ENCODE results near the gene SNX19. TPM values are rescaled to one million over a fixed set of nuclear protein-coding genes. Genes with fewer than 3 reads are reported as not detected.

SNX19 gene
- total RNA-seq, 1 donor from 2014 or later: 59.7 TPM

DNA sequence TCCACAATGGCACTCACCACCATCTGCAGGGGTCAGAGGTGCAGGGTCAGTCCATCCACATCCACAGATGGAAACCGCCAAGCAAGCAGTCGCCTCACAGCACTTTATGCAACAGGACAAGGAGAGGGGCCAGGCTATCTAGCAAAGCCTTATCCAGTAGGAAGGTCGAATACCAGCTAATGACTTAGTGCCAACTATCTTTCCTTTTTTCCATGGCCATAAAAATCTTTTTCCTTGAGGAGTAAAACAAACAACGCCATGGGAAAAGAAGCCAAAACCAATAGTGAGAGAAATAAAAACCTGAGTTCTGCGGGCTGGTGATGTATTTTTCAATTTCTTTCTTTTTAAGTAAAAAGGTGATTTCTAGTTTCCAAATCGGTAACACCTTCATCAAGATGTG lies 8.2 kb downstream of the SNX19 start:
- intact Hi-C loops (cut with micrococcal nuclease): no loop called here
- DNase-seq (no peak), ATAC-seq (no peak)

DNA sequence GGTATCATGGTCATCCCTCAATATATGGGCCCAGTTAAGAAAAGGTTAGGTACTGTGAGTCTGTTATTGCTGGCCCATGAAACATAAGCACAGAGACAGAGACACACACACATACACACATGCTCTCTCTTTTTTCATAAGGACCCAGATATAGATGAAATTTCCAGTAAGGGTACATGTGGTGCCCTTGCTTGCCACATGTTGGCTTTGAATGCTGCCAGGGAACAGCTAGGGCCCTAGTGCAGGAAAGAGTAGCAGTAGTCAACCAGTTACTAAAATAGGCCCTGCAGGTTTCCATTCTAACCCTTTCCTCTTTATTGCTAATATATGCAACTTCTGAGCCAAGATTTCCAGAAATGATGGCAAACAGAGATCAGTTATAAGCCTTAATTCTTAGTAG lies 9.1 kb downstream of the SNX19 start:
- ATAC-seq: peak; percentile 63
- no peak for DNase-seq
- intact Hi-C loops (cut with micrococcal nuclease): no loop called here

DNA sequence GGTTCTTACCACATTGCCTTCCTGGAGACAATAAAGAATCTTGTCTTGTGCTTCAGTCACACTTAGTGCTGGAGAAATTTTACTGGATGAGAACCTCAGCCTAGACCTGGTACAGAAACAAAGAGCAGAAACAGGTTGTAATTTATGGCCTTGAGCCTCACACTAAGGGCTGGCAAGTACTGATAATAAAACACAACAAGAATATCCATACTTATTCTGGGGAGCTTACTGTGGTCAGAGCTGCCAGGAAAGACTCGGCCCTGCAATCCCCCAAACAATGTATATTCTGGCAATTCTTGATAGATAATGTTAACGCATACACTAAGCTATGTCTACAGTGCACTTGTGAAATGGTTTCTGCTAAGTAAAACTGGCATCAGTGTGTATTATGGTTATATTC lies 9.7 kb downstream of the SNX19 start:
- intact Hi-C loops (cut with micrococcal nuclease): no loop called here
- no peak for ATAC-seq
- no peak for DNase-seq

DNA sequence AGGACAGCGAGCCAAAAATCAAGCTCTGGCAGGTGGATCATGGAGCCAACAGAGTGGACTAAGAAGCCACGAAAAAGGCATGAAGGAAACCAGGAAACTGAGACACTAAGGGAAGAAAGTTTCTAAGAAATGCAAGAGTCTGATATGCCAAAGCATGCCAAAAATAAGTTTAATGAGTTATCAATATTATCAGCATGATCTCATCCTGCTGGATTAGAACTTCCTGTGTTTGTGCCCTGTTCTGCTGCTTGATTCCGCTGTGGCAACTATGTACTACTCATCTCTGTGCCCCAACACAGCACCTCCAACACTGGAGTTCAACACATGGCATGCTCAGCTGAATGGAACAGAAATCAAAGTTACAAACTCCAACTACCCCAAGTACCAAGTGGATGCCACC lies 10.8 kb downstream of the SNX19 start:
- no peak for ATAC-seq
- intact Hi-C loops (cut with micrococcal nuclease): no loop called here

DNA sequence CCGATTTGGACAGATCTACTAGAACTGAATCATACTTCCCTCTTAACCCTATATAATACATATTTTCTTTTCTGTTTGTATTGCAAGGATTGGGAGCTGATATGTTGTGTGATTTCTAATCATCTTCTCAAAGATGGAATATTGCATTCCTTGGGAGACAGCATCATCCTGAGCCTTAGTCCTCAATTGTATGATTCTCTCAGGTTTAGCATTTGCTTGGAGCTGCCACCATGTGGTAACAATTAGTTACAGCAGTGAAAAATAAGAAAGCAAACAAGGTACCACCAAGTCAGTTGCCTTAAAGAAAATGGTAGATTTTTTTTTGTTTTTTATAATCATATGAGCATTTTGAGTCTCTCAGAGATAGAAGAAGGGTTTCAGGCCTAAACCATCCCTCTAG lies 11.9 kb downstream of the SNX19 start:
- ATAC-seq (no peak), DNase-seq (no peak)
- intact Hi-C loops (cut with micrococcal nuclease): no loop called here

More for the DNA sequence above, 10.8 kb downstream of the SNX19 start:
- no peak for DNase-seq

DNA sequence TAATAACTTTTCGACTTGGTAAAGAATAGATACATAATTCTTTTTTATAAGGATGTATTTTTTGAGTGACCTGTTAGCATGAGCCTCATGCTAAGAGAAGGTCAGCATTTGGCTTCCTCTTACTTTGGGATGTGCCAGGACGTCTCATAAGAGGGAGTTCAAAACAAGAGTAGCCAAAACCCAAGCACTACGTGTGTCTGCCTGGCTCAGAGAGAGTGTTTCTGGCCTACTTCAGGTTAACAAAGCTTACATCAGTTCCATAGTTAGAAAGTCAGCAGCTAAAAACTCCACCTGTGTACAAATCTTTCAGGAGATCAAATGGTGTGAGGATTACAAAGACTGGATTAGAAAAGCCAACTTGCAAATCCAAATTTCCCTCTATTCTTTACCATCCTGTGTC lies 13.9 kb downstream of the SNX19 start:
- intact Hi-C loops (cut with micrococcal nuclease): no loop called here
- no peak for ATAC-seq

DNA sequence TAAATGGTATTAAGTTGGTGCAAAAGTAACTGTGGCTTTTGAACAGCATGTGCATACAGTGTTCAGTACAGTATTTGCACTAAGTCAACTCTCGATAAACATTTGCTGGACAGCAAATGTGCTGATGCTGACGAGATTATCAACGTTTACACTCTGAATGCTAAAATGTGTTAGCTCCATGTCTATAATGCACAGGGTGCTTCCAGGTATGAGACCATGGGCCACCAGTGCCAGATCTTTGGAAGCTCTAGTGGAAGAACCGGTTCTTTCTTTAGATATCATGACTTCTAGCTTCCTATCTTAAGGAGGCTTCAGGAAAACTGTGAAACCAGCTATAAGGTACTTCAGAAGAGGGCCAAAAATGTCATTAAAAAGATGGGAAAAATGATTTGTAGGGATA lies 17.2 kb downstream of the SNX19 start:
- intact Hi-C loops (cut with micrococcal nuclease): loop anchor here (10.0 kb wide), 1 partner anchor 464 kb away; no protein-coding TSS in a partner anchor
- DNase-seq (no peak), ATAC-seq (no peak)

More for the DNA sequence above, 13.9 kb downstream of the SNX19 start:
- no peak for DNase-seq

DNA sequence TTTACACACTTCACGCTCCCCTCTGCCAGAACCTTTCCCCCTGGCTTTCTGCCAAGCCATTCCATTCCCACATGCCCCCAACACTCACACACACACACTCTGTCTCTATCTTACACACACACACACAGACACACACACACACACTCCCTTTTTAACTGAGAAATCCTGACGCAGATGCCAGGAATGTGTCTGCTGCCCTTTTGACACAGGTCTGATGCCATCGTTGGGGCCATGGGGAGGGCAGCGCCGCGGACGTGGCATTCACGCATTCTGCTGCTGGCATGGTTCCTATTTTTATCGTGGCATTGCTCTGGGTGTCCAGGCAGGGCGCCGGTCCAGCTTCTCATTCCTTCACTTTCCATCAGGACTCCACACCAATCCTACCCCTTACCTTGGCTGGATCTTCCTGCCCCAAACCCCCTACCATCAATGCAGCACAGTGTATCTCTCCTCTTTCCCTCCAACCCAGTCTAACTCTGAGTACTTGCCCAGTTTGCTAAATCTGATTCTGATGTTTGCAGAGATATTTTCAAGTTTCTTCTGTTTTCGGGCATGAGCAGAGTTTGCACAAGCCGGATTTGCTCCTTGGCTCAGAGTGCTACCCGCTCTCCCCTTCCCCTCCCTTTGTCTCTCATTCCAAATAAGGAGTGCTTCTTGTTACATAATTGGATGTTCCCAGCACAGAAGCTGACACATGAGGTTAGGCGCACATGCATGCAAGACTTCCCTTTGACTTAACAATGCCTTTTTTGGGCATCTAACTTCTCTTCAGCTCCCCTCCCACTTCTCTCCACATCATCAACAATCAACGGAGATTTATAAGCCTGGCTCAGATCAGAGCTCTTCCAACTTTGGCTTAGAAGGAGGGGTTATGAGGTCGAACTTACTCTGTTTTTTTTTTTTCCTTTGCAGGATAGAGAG lies 18.8 kb downstream of the SNX19 start:
- ATAC-seq (peak; percentile 84), DNase-seq (peak; percentile 84)
- intact Hi-C loops (cut with micrococcal nuclease): loop anchor here (10.0 kb wide), 1 partner anchor 463 kb away; no protein-coding TSS in a partner anchor

DNA sequence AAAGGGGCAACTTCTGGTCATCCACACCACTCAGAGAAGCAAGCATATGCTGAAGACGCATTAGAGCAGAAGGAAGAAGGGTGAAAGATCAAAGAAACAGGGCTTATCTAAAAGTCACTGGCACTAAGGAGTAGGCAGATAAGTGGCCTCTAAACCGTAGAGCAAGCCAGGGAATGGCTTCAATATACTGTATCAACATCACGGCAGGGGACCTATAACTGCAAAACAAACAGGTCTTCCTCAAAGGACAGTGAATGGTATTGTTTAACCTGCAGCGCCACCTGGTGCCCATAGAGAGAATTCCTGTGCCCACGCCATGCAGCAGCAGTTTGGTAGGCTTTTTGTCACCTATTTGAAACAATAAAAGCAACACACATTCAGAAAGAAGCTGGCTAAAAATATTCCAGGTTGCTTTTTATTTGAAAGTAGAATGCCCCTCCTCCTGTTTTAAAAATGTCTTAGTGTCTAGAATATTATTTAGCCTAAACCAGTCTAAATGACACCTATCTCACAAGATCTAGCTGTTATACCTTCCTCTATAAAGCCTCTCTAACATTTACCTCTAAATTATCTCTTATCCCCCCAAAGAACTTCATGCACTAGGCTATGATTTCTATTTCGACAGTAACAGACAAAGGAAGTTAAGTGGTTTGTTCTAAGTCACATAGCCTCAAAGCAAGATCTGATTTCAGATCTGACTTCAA lies 21.8 kb downstream of the SNX19 start:
- intact Hi-C loops (cut with micrococcal nuclease): loop anchor here (10.0 kb wide), 1 partner anchor 460 kb away; no protein-coding TSS in a partner anchor
- DNase-seq: peak; percentile 79
- ATAC-seq: peak; percentile 43

DNA sequence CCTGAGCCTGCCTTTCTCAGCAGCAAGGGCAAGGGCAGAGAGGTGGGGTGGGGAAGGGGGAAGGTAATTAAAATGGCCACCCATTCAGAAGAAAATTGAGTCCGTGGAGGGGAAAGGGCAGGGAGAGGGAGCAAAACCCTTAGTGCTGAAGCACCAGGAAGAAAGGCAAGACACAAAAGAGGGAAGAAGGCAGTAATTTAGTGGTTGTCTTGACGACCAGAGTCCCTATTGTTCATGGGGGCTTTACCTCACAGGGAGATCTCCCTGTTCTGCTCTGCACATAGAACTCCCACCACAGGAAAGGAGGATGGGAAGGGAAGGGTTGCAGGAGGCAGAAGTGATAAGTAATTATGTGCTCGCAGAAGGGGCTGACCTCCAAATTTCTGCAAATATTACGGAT lies 23.4 kb downstream of the SNX19 start:
- DNase-seq (no peak), ATAC-seq (no peak)
- intact Hi-C loops (cut with micrococcal nuclease): loop anchor here (10.0 kb wide), 1 partner anchor 458 kb away; no protein-coding TSS in a partner anchor

DNA sequence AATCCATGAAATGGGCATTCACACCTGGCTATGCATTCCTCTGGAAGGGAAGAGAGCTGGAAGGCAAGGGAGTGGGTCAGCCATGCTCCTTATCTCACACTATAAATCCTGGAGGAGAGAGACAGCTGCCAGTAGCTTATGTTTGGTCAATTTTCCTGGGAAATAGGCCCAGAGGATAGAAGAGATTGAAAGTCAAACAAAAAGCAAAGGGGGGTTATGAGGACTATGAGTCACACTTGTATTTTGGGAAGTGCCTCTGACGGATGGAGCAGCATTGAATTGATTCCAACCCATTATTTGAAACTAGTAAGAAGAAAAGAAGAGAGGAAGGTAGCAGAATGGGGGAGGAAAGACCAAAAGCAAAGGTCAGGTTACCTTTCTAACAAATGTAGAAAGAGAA lies 25.0 kb downstream of the SNX19 start:
- intact Hi-C loops (cut with micrococcal nuclease): loop anchor here (10.0 kb wide), 1 partner anchor 457 kb away; no protein-coding TSS in a partner anchor
- ATAC-seq: peak; percentile 39
- DNase-seq: no peak

DNA sequence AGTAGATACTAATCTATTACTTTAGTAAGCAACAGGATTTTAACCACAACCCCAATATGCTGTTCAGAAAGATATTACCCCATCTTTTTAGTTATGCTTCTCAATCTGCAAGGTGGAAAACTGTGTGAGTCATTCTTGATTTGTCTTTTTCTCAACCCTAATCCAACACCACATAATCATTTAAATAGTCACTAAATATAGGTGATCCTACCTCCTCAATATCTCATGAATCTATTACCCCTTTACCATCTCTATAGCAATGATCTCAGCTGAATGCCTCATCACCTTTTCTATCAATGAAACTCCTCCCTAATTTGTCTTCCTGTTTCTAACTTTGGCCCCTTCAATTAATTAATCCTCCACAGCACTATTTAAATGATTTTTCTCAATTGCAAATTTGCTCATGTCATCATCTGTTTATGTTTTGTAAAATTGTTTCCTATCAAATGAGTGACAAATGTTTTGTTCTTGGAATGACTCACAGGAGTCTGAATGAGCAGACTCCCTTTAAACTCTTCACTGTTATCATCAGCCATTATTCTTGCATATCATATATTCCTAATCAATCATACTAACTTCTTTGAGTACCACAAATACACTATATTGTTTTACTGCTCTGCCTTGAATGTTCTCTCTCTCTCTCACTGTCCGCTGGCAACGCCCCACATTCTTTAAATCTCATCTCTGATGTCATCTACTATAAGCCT lies 26.1 kb downstream of the SNX19 start:
- DNase-seq (no peak), ATAC-seq (no peak)
- intact Hi-C loops (cut with micrococcal nuclease): loop anchor here (10.0 kb wide), 1 partner anchor 455 kb away; no protein-coding TSS in a partner anchor

DNA sequence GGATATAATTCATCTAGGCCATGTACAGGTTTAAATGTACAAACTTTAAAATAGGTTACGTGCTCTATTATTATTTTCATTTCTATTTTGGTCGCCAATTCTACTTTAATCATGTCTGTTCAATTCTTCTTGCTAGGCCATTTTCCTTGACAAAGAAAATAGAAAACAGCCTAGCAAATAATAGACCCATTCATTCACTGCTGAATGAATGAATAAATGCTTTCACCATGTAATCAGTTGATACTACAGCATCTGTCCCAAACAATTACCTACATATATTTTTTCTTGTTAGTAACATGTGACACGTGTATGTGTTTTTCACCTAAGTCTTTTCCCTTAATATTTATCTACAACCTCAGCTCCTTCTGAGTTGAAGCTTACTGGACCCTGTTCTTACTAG lies 27.5 kb downstream of the SNX19 start:
- DNase-seq: no peak
- intact Hi-C loops (cut with micrococcal nuclease): no loop called here
- ATAC-seq: no peak

DNA sequence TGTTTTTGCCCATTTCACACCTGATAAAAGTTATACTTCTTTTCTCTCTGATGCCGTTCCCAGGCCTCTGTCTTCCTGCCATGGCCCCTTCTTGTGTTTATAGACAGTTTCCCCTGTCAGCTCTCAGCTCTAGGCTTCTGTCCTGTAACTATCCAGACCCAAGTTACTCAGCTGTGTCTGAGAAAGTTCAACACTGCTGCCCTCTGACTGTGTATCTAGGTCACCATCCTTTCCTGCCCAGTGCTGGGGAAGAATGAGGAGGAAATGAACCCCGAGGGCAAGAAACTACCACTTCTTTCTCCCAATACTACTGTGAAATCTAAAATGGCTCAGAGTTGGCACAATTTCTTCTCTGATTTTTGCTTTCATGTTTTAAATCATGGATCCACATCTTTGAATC lies 29.6 kb downstream of the SNX19 start:
- peak; percentile 15 for ATAC-seq
- no peak for DNase-seq
- intact Hi-C loops (cut with micrococcal nuclease): no loop called here

DNA sequence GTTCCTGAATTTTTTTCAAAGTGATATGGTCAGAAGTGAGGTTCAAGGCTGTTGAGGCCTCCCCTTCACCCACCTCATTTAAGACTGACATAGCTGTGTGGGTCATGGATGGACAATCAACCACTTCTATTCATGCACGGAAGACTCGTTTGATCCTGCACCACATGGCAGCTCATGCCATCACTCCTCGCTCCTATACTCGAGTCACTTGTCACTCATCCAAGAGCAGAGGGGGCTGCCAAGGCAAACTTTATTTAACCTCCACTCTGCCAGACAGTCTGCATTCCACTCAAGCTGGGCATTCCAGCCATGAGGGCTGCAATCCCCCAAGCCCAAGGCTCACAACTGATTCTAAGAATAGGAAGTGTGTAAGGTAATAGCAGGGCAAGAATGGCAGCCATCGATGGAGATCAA lies 34.1 kb downstream of the SNX19 start:
- intact Hi-C loops (cut with micrococcal nuclease): no loop called here
- peak; percentile 46 for DNase-seq
- ATAC-seq: peak; percentile 88

DNA sequence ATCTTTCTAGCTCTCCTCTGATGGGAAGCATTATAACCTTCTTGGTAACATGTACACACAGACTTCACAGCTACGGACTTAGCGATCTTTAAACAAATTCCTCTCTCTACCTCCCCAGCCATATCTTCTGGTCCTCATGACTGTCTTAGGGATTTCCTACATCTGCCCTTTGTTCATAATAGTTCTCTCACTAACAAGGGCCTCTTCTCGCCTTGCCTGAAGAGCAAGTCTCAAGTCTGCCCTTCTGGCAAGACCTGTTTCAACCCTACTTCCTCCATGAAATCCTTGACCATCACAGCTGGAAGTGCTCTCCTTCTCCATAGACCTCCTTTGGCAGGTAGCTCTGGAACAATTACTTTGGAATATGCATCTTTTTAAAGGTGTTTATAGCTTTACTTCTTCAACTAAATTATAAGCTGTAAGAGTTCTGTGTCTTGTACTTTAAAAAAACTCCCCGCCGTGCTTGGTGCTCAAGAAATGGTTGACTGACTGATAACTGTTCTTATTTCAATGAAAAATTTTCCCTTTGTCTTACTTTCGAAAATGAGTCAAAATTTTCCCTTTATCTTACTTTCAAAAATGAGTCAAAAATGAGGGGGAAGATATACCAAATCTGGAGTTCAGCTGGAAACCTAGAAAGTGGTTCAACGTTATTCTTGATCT lies 34.7 kb downstream of the SNX19 start:
- no peak for ATAC-seq
- no peak for DNase-seq
- intact Hi-C loops (cut with micrococcal nuclease): no loop called here

DNA sequence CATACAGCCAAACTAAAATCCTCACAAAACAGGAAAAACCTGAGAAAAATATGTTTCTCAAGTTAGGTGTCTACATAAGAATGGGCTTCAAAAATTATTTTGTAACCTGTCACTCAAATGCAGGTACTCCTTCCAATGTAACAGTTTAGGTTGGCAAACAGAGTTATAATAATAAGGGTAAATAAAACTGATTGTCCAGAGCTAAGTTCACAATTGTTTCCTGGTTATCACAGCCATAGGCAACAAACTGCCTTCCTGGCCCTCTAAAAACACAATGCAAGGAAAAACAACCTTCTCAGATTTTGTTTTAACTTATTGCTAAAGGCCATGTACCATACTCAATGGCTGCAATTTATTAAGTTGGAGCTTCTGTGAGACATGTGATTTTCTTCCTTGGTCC lies 36.4 kb downstream of the SNX19 start:
- intact Hi-C loops (cut with micrococcal nuclease): loop anchor here (10.0 kb wide), 1 partner anchor 665 kb away; no protein-coding TSS in a partner anchor
- DNase-seq (no peak), ATAC-seq (no peak)

DNA sequence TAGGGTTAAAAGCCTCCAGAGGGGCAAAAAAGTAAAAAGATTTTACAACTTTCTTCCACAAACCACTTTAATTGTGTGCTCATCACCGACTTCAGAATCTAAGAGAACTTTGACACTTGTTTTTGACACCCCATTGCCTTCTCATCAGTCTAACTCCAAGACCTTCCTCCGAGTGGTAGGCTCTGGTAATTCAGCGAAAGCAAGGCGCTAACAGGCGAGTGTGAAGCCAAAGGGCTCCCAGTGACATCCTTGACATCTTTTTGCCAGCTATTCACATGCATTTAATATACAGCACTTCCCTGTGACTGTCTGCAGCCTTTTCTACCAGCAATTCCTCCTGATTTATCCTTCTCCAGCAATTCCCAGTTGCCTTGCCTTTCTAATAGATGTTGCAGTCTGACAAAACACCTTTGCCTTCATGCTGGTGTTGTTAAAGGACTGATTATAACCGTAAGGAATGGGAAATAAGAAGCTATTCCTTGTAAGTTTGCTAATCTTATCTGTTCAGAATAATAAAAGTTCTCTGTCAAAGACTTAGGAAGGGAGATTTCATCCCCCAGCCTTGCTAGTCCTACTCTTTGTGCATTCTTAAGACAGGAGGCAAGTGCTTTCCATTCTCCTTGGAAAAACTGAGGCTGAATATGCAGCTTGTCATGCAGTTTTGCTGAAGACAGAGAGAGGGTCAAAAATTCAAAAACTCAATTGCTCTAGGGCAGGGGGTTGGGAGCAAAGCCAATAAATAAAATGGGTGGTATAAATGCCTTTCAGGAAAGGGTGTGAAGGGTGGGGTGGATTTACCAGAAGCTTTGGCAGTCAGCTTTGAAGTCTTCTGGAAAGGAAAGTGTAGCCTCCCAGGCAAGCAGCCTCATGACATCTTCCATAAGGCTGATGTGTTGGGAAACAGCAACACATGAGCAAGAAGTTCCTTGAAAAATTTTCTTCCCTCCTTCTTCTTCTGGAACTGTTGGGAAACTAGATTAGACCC lies 39.1 kb downstream of the SNX19 start:
- intact Hi-C loops (cut with micrococcal nuclease): loop anchor here (10.0 kb wide), 1 partner anchor 662 kb away; no protein-coding TSS in a partner anchor
- ATAC-seq (no peak), DNase-seq (no peak)
